ENCODE measurements around the gene LETM1.

GRCh38 chr4:1768367-1769034 lies 87.5 kb downstream of the LETM1 start:
- no peak for TF ChIP-seq CTCF (conservative IDR thresholded peaks at IDR 0.05 in 1 of 2, IDR thresholded peaks at IDR 0.05 in 1 of 2; ENCODE audit: extremely low read depth in 1 of 2, insufficient read depth in 1 of 2, low read depth in 1 of 2, low read length in 2 of 2)
- no peak for TF ChIP-seq EZH2 (IDR thresholded peaks at IDR 0.05; ENCODE audit: borderline replicate concordance, low read length)

Data from mammary epithelial cell (primary cell).